GM15510 (cell line): ENCODE results near the gene PLLP.

ENCODE experiments used
- POLR2A ChIP-seq: IDR thresholded peaks from 3 replicates; pipeline ENCODE4 v1.6.1; 2011; ENCODE audit warnings: borderline replicate concordance; ENCODE audit not compliant: insufficient read length; ENCODE audit errors: extremely low read depth

Gene PLLP

GRCh38 chr16:57284209-57284951, at the start of gene PLLP:
Gene PLLP, minus strand, starts transcription at chr16:57284672. Its CDS starts 132 bp downstream, at chr16:57284540.
- TF ChIP-seq POLR2A, result no peak

GRCh38 chr16:57333402-57333801, 48.9 kb upstream of the PLLP start:
- TF ChIP-seq POLR2A, result no peak

GRCh38 chr16:57331355-57331754, 46.9 kb upstream of the PLLP start:
- TF ChIP-seq POLR2A, result no peak

- no peak for TF ChIP-seq POLR2A
These were observed 45.4 kb upstream of the PLLP start for GRCh38 chr16:57329718-57330327.

GRCh38 chr16:57325458-57325857, 41.0 kb upstream of the PLLP start:
- TF ChIP-seq POLR2A, result no peak

- no peak for TF ChIP-seq POLR2A
These were observed 40.3 kb upstream of the PLLP start for GRCh38 chr16:57324749-57325148.

GRCh38 chr16:57319646-57320045, 35.2 kb upstream of the PLLP start:
- no peak for TF ChIP-seq POLR2A

- TF ChIP-seq POLR2A, result no peak
These were observed 33.9 kb upstream of the PLLP start for GRCh38 chr16:57318240-57318970.

GRCh38 chr16:57316390-57317017, 32.0 kb upstream of the PLLP start:
- TF ChIP-seq POLR2A, result no peak

- TF ChIP-seq POLR2A, result no peak
These were observed 30.9 kb upstream of the PLLP start for GRCh38 chr16:57315416-57315815.

GRCh38 chr16:57314161-57314785, 29.8 kb upstream of the PLLP start:
- no peak for TF ChIP-seq POLR2A

- TF ChIP-seq POLR2A, result no peak
These were observed 29.0 kb upstream of the PLLP start for GRCh38 chr16:57313509-57313908.

- no peak for TF ChIP-seq POLR2A
These were observed 26.3 kb upstream of the PLLP start for GRCh38 chr16:57310801-57311200.

GRCh38 chr16:57308041-57308440, 23.6 kb upstream of the PLLP start:
- TF ChIP-seq POLR2A, result no peak

GRCh38 chr16:57307365-57307764, 22.9 kb upstream of the PLLP start:
- TF ChIP-seq POLR2A, result no peak
